IPS-18a (cell line): Measurements from ENCODE around the gene MUS81.

Experiments used
- H3K27ac ChIP-seq: one replicate; pipeline ENCODE4 v1.5.1; 2013; ENCODE audit warnings: low read length
- H3K27me3 ChIP-seq: one replicate; pipeline ENCODE4 v1.6.1; 2013; ENCODE audit warnings: mild to moderate bottlenecking, low read length; ENCODE audit not compliant: control insufficient read depth, insufficient read depth
- H3K36me3 ChIP-seq: one replicate; pipeline ENCODE4 v1.6.1; 2013; ENCODE audit warnings: low read depth, low read length; ENCODE audit not compliant: control insufficient read depth
- H3K4me1 ChIP-seq: one replicate; pipeline ENCODE4 v1.6.1; 2013; ENCODE audit warnings: low read depth, low read length; ENCODE audit not compliant: control insufficient read depth
- H3K4me3 ChIP-seq: one replicate; pipeline ENCODE4 v1.5.1; 2013; ENCODE audit warnings: low read length
- H3K9ac ChIP-seq: one replicate; pipeline ENCODE4 v1.6.1; 2013; ENCODE audit warnings: mild to moderate bottlenecking, low read length, moderate library complexity
- H3K9me3 ChIP-seq: one replicate; pipeline ENCODE4 v1.6.1; 2013; ENCODE audit warnings: low read depth, low read length; ENCODE audit not compliant: control insufficient read depth

MUS81 gene, protein sequence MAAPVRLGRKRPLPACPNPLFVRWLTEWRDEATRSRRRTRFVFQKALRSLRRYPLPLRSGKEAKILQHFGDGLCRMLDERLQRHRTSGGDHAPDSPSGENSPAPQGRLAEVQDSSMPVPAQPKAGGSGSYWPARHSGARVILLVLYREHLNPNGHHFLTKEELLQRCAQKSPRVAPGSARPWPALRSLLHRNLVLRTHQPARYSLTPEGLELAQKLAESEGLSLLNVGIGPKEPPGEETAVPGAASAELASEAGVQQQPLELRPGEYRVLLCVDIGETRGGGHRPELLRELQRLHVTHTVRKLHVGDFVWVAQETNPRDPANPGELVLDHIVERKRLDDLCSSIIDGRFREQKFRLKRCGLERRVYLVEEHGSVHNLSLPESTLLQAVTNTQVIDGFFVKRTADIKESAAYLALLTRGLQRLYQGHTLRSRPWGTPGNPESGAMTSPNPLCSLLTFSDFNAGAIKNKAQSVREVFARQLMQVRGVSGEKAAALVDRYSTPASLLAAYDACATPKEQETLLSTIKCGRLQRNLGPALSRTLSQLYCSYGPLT

DNA sequence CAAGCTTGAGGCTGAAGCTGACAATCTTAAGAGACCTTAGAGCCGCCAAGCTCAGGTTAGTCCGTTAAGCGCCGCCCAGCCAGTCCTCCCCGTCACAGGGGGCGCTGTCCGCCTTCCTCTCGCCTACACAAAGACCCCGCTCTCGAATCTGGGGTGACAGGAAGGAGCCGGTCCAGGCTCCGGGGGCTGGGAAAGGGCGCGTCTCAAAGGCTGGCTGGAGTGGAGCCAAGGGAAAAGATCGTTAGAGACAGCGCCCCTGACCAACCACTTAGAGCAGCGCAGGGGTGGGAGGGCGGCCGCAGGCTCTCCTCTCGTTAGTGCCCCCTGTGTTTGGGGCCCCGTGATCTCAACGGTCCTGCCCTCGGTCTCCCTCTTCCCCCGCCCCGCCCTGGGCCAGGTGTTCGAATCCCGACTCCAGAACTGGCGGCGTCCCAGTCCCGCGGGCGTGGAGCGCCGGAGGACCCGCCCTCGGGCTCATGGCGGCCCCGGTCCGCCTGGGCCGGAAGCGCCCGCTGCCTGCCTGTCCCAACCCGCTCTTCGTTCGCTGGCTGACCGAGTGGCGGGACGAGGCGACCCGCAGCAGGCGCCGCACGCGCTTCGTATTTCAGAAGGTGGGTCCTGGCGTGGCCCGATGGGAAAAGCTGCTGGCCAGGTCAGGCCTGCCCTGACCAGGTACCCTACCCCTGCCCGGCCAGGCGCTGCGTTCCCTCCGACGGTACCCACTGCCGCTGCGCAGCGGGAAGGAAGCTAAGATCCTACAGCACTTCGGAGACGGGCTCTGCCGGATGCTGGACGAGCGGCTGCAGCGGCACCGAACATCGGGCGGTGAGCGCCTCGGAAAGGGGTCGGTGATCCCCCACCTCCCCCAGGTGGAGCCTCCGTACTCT is at the start of gene MUS81:
Gene MUS81 (plus strand): TSS at position 156 of the 887 bp plus-strand sequence. CDS start 321 bp downstream, at position 477.
- Histone ChIP-seq H3K27me3 (no peaks in the 10 kb centered on the region), H3K9me3 (no peaks in the 10 kb centered on the region), H3K27ac (peak within 1 kb of the TSS; percentile 93), H3K9ac (peak within 1 kb of the TSS; percentile 86), H3K36me3 (peaks cover 31% of the 10 kb centered on the region), H3K4me3 (peak within 1 kb of the TSS; percentile 86), H3K4me1 (peaks cover 4% of the 10 kb centered on the region)

DNA sequence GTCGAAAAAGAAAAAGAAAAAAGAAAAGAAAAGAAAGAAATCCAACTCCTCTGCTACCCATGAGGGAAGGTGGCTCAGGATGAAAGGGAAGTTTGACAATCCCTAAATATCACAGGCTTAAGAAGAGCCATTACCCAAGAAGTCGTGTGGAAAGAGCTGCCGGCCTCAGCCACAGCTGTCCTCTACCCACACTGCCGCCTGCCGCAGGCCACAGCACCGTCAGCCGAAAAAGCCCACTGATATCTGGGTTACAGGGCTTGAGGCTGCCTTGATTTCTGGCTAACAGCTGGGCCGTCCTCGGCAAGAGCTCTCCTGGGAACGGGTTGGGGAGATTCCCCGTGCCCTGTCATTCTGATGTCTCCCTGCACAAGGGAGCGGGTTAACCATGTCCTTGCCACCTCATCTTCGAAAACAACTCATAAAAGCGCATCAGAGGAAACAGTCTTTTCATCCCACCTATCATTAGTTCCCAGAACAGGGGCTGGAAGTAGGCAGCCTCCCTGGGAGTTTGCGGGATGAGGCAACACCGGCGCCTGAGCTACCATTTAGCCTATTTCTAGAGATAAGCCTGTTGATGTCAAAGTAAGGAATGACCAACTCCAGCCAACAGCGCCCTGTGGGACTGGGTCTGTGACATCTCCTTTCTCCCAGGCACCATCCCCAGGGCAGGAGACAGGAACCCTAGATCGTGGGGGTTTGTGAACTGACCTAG is 48.3 kb upstream of the MUS81 start:
- Histone ChIP-seq H3K36me3 (no peaks in the 10 kb centered on the region), H3K9me3 (no peaks in the 10 kb centered on the region), H3K4me1 (no peaks in the 10 kb centered on the region), H3K27ac (no peak overlapping the region), H3K4me3 (no peak overlapping the region), H3K27me3 (peaks cover 6% of the 10 kb centered on the region), H3K9ac (no peak overlapping the region)

DNA sequence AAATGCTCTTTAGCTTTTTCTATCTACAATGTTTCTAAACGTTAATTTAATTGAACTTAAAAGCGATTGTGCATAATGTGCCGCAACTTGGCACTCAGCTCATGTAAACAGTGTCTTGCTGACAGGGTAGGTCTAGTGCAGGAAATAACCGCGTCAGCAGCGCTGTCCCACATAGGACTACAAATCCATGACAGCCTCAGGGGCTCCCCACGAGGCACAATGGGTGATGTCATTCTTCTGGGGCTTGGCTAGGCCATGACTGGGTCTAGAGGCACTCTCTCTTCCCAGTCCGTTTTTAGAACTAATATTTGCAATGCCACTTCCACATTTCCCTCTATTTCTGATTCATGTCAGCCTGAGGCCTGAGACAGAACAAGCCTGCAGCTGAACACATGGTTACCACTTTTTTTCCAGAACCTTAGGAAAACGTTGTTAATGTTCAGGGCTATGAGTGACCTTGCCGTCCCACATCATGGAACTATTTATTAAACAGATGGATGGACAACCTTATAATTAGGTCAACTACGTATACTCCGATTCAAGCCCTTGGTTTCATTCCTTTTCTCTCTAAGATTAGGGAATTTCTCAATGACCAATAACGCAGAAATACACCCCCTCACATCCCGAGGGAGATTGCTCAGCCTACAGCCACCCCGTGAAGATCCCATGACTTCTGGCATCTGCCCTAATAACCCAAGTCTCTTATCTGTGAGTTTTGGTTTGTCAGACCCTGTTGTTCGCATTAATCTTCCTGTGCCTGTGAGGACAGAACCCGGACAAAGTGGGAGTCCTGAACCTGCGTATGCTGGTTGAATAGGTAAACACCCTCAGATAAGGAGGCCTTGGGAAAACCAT is 45.9 kb upstream of the MUS81 start:
- no peaks in the 10 kb centered on the region for H3K9me3 ChIP-seq
- no peaks in the 10 kb centered on the region for H3K36me3 ChIP-seq
- H3K27ac ChIP-seq: no peak overlapping the region
- no peaks in the 10 kb centered on the region for H3K4me1 ChIP-seq
- no peak overlapping the region for H3K4me3 ChIP-seq
- H3K9ac ChIP-seq: no peak overlapping the region
- peaks cover 16% of the 10 kb centered on the region for H3K27me3 ChIP-seq

DNA sequence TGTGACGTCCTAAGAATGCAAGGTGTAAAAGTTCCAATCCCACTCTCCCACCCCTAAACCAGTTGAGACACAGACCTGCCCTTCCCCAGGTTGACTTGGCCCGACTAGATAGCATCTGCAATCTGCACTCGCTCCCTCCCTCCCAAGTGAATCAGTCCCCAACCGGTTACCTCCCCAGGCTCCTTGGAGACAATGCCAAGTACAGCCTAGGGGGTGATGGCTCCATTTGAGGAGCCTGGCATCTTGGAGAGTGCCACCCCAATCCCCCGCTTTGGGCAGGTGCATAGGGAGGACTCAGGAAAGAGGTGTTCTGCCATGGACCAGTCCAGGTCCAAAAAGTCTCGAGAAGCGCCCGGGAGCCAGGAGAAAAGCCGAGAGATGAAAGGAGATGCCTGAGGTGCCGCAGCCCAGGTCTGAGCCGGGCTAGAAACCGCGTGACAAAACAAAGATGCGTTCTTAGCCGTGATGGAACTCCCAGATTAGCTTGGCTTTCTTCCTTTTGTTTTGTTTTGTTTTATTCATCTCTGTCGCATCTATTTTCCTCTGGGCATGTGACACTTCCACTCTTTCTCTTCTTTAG is 45.2 kb upstream of the MUS81 start:
- Histone ChIP-seq H3K27me3 (peaks cover 16% of the 10 kb centered on the region), H3K27ac (no peak overlapping the region), H3K36me3 (no peaks in the 10 kb centered on the region), H3K4me1 (no peaks in the 10 kb centered on the region), H3K4me3 (no peak overlapping the region), H3K9ac (no peak overlapping the region), H3K9me3 (no peaks in the 10 kb centered on the region)

DNA sequence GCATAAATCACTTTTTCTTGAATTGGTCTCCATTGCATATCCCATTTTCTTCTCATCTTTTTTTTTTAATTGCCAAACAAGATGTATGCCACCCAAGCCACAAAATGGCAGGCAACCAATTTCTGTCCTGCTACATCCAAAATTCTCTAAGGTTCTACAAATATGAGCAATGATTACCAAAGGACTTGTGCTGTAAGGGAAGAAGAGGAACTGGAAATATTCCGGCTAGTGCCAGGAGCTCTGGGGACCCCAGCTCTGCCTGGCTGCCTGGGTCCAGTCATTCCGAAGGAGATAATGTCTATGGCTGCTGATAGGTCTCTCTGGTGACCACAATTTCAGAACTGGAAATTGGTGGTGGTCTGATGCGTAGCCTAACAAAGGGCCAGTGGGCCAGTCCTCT is 43.5 kb upstream of the MUS81 start:
- Histone ChIP-seq H3K36me3 (no peaks in the 10 kb centered on the region), H3K4me3 (no peak overlapping the region), H3K9ac (no peak overlapping the region), H3K4me1 (no peaks in the 10 kb centered on the region), H3K27ac (no peak overlapping the region), H3K9me3 (no peaks in the 10 kb centered on the region), H3K27me3 (peaks cover 16% of the 10 kb centered on the region)

DNA sequence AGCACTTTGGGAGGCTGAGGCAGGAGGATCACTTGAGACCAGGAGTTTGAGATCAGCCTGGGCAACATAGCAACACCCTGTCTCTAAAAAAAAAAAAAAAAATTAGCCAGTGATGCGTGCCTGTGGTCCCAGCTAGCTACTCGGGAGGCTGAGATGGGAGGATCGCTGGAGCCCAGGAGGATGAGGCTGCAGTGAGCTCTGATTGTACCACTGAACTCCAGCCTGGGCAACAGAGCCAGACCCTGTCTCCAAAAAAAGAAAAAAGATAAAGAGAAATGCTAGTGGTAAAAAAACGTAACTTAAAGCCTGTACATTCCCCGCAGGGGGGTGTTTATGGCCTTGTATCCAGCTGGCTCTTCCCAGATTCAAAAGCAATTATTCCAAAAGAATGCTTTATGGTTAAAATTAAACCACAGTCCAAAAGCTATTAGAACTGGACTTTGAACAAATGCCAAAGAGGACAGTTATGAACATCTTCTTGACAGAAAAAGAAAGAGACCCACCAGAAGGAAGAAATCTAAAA is 42.9 kb upstream of the MUS81 start:
- H3K4me1 ChIP-seq: no peaks in the 10 kb centered on the region
- H3K9me3 ChIP-seq: no peaks in the 10 kb centered on the region
- H3K4me3 ChIP-seq: peak overlapping the region; percentile 63
- no peak overlapping the region for H3K27ac ChIP-seq
- H3K9ac ChIP-seq: no peak overlapping the region
- peaks cover 16% of the 10 kb centered on the region for H3K27me3 ChIP-seq
- H3K36me3 ChIP-seq: no peaks in the 10 kb centered on the region

DNA sequence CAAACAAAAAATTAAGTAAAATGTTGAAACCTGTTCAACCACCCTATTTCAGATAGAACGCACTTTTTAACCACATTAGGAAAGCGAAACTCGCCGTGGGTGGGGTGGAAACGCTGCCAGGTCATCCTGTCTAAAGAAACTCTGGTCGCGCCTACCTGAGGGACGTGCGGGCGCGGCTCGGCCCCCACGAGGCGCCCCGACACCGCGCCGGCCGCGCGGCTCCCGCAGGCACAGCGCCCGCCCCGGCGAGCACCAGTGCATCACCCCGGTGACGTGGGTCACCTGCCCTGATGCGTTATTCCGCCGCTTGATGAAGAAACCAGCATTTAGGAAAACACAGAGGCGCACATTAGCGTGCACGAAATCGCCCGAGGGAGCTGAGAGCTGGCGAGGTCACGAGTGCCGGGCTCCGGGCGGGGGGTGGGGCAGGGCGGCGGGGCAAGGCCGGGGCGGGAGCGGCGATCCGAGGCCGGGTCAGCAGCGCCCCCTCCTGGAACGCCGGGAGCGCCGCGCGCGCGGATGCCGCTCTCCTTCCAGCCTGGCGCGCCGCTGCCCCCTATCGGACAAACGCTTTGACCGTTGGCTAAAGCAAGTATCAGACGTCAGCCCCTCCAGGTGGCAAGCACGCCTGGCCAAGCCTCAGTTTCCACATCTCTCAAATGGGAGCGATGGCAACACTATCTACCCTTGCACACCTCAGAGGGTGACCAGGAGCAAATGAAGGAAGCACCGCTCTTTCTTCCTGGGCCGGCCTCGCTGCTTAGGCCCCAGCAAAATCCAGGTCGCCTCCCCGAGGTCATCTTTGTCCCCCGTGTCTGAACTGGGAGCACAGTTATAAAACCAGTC is 42.2 kb upstream of the MUS81 start:
- H3K9ac ChIP-seq: no peak overlapping the region
- peaks cover 16% of the 10 kb centered on the region for H3K27me3 ChIP-seq
- H3K9me3 ChIP-seq: no peaks in the 10 kb centered on the region
- no peaks in the 10 kb centered on the region for H3K36me3 ChIP-seq
- no peak overlapping the region for H3K27ac ChIP-seq
- H3K4me3 ChIP-seq: peak overlapping the region; percentile 63
- H3K4me1 ChIP-seq: no peaks in the 10 kb centered on the region

DNA sequence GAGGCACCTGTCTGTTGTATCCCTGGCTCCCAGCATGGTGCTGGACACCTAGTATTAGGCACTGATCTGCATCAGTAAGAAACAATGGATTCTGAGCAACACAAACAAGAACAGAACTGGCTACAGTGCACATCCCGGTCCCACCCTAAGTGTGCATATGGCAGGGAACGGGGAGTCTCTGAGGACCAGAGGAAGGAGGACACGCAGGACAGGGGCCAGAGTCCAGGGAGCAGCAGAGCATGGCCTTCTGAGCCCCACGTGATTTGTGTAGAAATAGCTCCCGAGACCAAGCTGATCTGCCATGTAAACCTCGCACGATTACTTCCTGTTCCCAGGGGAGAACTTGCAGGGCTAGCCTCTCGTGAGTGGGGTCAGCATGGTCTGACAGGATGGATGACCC is 39.1 kb upstream of the MUS81 start:
- peaks cover 16% of the 10 kb centered on the region for H3K27me3 ChIP-seq
- H3K4me3 ChIP-seq: no peak overlapping the region
- no peak overlapping the region for H3K27ac ChIP-seq
- H3K9ac ChIP-seq: no peak overlapping the region
- no peaks in the 10 kb centered on the region for H3K9me3 ChIP-seq
- no peaks in the 10 kb centered on the region for H3K4me1 ChIP-seq
- no peaks in the 10 kb centered on the region for H3K36me3 ChIP-seq

DNA sequence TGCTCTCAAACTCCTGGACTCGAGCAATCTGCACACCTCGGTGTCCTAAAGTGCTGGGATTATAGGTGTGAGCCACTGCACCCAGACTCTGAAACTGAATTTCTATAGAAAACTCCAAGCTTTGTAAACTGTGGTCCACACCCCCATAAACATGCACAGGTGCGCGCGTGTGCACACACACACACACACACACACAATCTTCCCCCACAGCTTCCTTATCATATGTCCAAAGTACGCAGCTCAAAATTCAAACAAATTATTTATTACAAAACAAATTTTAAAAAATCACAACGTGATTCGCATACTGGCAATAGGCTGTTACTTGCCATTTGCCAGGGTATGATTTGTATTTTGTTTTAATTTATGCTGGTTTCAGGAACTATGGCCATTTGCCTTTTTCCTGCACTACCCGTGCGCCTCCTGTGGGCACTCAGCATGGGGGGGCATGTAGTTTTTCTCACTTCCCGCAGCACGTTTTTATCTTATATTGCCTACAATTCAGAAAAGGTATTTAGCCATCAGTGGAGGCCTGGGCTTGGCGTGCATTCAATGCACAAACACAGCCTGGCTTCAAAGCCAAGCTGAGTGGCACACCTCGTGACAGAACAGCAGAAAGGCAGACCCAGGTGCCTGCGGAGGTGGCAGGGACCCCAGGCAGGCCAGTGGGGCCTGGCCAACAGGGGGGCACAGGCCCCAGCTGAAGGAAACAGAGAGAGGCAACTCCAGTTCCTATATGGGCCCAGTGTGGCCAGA is 37.3 kb upstream of the MUS81 start:
- no peaks in the 10 kb centered on the region for H3K36me3 ChIP-seq
- no peaks in the 10 kb centered on the region for H3K9me3 ChIP-seq
- H3K4me3 ChIP-seq: no peak overlapping the region
- no peak overlapping the region for H3K9ac ChIP-seq
- H3K4me1 ChIP-seq: no peaks in the 10 kb centered on the region
- no peak overlapping the region for H3K27ac ChIP-seq
- H3K27me3 ChIP-seq: no peaks in the 10 kb centered on the region
